ENCODE results near the gene NADK.
"Not testable (repeated sequence)": the region's sequence is repeated elsewhere in the genome, so short reads cannot be mapped to it uniquely, and the experiment has no call there.

GRCh38 chr1:1726088-1726487 is 52.2 kb downstream of the NADK start:
- TF ChIP-seq CTCF (IDR thresholded peaks at IDR 0.05); POLR2A (IDR thresholded peaks at IDR 0.05); POLR2AphosphoS5 (IDR thresholded peaks at IDR 0.05; ENCODE audit: insufficient read depth in 1 of 2, low read depth in 1 of 2): not testable (repeated sequence)

All from vagina (tissue), 2 donors.